HG03103 (cell line): ENCODE results near the gene BLOC1S4.
"Not testable (repeated sequence)": the region's sequence is repeated elsewhere in the genome, so short reads cannot be mapped to it uniquely, and the experiment has no call there.

Experiments used
- ATAC-seq: cut with Tn5 transposase; IDR thresholded peaks from one replicate; pipeline ENCODE4 v1.9.1; 2021; ENCODE audit warnings: low read depth; ENCODE audit not compliant: unreplicated experiment

The BLOC1S4 gene

GRCh38 chr4:6716018-6716911, at the start of gene BLOC1S4:
BLOC1S4 (plus strand) TSS chr4:6716174; CDS start chr4:6716210, 36 bp downstream.
- ATAC-seq: peak; percentile 69

- no peak for ATAC-seq
Observed at GRCh38 chr4:6668391-6668790, 47.6 kb upstream of the BLOC1S4 start.

GRCh38 chr4:6671648-6672047, 44.3 kb upstream of the BLOC1S4 start:
- ATAC-seq: no peak

GRCh38 chr4:6672131-6672530, 43.8 kb upstream of the BLOC1S4 start:
- no peak for ATAC-seq

- ATAC-seq: not testable (repeated sequence)
Observed at GRCh38 chr4:6672541-6673190, 43.3 kb upstream of the BLOC1S4 start.

GRCh38 chr4:6673191-6673659, 42.7 kb upstream of the BLOC1S4 start:
- not testable (repeated sequence) for ATAC-seq

- peak; percentile 57 for ATAC-seq
Observed at GRCh38 chr4:6673660-6674499, 42.1 kb upstream of the BLOC1S4 start.

- peak; percentile 41 for ATAC-seq
Observed at GRCh38 chr4:6674500-6675149, 41.3 kb upstream of the BLOC1S4 start.

GRCh38 chr4:6676722-6677558, 39.0 kb upstream of the BLOC1S4 start:
- ATAC-seq: no peak

GRCh38 chr4:6680372-6681034, 35.5 kb upstream of the BLOC1S4 start:
- ATAC-seq: no peak

- no peak for ATAC-seq
Observed at GRCh38 chr4:6681191-6681590, 34.8 kb upstream of the BLOC1S4 start.

- no peak for ATAC-seq
Observed at GRCh38 chr4:6682862-6683590, 32.9 kb upstream of the BLOC1S4 start.

- no peak for ATAC-seq
Observed at GRCh38 chr4:6684656-6685055, 31.3 kb upstream of the BLOC1S4 start.

GRCh38 chr4:6686104-6686787, 29.7 kb upstream of the BLOC1S4 start:
- no peak for ATAC-seq

- ATAC-seq: no peak
Observed at GRCh38 chr4:6687947-6688878, 27.8 kb upstream of the BLOC1S4 start.

- ATAC-seq: peak; percentile 96
Observed at GRCh38 chr4:6688879-6689505, 27.0 kb upstream of the BLOC1S4 start.
